Activated naive CD4-positive, alpha-beta T cell treated with anti-CD3 and anti-CD28 coated beads, Interleukin-2, amount 10 ng/mL, durations not matched to agents 7 days and 5 days (primary cell): ENCODE measurements around the gene PLXNA2.

Experiments
- CTCF ChIA-PET: fragments of 350-600 bp; sonication (Branson Sonifier 250); formaldehyde crosslinking; loops from one replicate; lab custom pipeline; 2021; ENCODE audit warnings: antibody characterized with exemption; lab: Charles Lee
- DNase-seq: peaks from one replicate; pipeline ENCODE4 v3.0.0-alpha.2; 2020
- H3K27ac Mint-ChIP-seq: one replicate; pipeline ENCODE4 v1.8.0; 2021; ENCODE audit warnings: mild to moderate bottlenecking, moderate library complexity, mixed read lengths
- H3K27me3 Mint-ChIP-seq: one replicate; pipeline ENCODE4 v1.8.0; 2021; ENCODE audit warnings: mild to moderate bottlenecking, mixed read lengths
- H3K36me3 Mint-ChIP-seq: one replicate; pipeline ENCODE4 v1.8.0; 2021; ENCODE audit warnings: mixed read lengths
- H3K4me1 Mint-ChIP-seq: one replicate; pipeline ENCODE4 v1.8.0; 2021; ENCODE audit warnings: mixed read lengths
- H3K4me3 Mint-ChIP-seq: one replicate; pipeline ENCODE4 v1.8.0; 2021; ENCODE audit warnings: mild to moderate bottlenecking, moderate library complexity, mixed read lengths
- H3K9me3 Mint-ChIP-seq: one replicate; pipeline ENCODE4 v1.8.0; 2021; ENCODE audit warnings: mixed read lengths

PLXNA2 gene

DNA sequence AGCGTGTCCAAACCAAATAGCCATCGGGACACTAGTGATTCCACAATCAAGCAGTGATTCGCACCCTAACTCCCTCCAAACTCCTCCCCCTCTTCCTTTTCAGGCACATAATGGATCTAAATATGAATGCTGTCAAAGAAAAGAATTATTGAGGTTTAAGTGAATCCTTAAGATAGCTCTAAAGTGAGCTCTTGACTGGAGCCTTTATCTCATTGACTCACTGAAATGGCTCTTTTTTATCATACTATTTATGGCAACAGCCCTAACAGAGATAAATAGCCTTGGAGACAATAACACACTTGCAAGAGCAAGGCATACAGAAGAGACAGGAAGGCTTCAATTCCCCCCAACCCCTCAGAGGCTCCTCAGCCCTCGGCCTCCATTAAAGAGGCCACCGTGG lies 143.3 kb downstream of the PLXNA2 start:
- Mint-ChIP-seq H3K27ac (no peak overlapping the region), H3K9me3 (no peaks in the 10 kb centered on the region), H3K4me1 (no peaks in the 10 kb centered on the region), H3K4me3 (no peak overlapping the region), H3K27me3 (peaks cover 27% of the 10 kb centered on the region), H3K36me3 (no peaks in the 10 kb centered on the region)
- DNase-seq: no peak
- CTCF ChIA-PET: interaction anchor here (1.1 to 4.2 kb wide), 2 partner anchors 7 to 11 kb away, joined by 3 to 15 read pairs; no protein-coding TSS in a partner anchor

DNA sequence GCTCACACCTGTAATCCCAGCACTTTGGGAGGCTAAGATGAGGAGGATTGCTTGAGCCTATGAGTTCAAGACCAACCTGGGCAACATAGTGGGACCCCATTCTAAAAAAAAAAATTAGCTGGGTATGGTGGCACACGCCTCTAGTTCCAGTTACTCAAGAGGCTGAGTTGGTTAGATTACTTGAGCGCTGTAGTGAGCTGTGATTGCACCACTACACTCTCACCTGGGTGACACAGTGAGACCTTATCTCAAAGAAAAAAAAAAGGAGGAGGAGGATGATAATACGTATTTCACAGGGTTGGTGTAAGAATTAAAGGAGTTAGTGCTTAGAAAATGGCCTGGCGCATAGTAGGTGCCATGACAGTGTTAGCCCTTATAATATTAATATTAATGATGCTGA lies 144.1 kb downstream of the PLXNA2 start:
- no peaks in the 10 kb centered on the region for H3K36me3 Mint-ChIP-seq
- H3K27me3 Mint-ChIP-seq: peaks cover 20% of the 10 kb centered on the region
- no peaks in the 10 kb centered on the region for H3K9me3 Mint-ChIP-seq
- H3K27ac Mint-ChIP-seq: no peak overlapping the region
- H3K4me1 Mint-ChIP-seq: no peaks in the 10 kb centered on the region
- DNase-seq: no peak
- CTCF ChIA-PET: no interaction called here
- H3K4me3 Mint-ChIP-seq: no peak overlapping the region

DNA sequence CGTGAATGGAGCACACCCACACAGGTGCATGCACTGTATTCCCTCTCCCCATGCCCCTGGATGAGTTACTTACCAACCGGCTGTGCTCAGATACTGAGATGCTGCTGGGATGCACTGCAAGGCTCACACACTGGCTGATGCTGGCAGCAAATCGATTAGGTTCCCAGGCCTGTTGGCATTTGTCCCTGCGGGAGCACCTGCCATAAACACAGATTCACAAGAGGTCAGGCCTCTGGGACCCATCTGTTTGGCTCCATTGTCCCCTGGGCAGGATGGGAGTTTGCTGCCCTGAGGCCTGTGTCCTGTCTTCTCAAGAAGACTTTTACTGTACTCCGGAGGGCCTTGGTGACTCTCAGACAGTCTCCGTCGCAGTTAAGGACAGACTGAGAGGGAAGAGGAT lies 145.4 kb downstream of the PLXNA2 start:
- Mint-ChIP-seq H3K9me3 (no peaks in the 10 kb centered on the region), H3K27me3 (peaks cover 18% of the 10 kb centered on the region), H3K4me1 (no peaks in the 10 kb centered on the region), H3K36me3 (no peaks in the 10 kb centered on the region), H3K27ac (no peak overlapping the region), H3K4me3 (no peak overlapping the region)
- DNase-seq: no peak
- CTCF ChIA-PET: no interaction called here

DNA sequence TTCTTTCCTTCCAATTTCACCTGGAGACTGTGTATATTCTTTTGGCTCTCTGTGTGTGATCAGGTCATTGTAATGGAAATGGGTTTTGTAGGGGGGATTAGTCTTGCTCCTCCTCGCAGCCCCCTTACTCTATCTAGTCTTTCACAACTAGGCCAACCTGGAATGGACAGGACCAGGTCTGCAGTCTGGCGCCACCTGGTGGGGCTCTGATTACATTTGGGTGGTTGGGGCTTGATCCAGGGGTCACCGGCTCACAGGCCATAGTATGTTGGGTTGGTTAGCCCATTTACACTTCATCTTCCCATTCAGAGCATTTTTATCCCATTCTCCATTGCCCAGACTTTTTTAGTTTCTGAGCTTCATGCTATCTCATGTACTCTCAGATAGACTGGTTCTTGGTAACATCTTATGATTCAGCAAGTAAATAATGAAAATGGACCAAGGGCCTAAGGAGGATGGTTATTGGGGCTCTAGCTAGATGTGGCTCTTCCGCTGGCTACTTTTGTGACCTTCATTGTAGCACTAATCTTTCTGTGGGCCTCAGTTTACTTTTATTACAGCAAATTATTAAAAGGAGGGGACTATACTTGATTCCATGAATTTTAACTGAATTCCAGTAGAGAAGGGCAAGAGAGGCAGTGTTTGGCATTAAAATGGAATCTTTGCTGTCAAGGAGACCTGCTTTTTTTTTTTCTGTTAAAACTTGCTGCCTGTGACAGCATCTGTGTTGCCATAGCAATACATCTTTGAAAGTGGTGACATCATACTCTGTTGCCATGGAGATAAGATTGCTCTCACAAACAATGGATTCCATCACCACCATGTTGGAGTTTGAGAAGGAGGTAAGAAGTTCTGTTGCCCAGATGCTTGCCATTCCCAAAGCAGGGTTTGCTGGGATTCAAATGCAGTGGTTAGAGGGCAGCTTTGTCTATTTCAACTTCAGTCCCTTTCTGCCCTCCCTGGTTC lies 150.1 kb downstream of the PLXNA2 start:
- Mint-ChIP-seq H3K36me3 (no peaks in the 10 kb centered on the region), H3K4me1 (no peaks in the 10 kb centered on the region), H3K27ac (no peak overlapping the region), H3K27me3 (no peaks in the 10 kb centered on the region), H3K4me3 (no peak overlapping the region), H3K9me3 (no peaks in the 10 kb centered on the region)
- peak; percentile 78 for DNase-seq
- CTCF ChIA-PET: interaction anchor here (0.7 to 6.6 kb wide), 24 partner anchors 8 to 100 kb away, joined by 3 to 136 read pairs (median 4); no protein-coding TSS in a partner anchor

DNA sequence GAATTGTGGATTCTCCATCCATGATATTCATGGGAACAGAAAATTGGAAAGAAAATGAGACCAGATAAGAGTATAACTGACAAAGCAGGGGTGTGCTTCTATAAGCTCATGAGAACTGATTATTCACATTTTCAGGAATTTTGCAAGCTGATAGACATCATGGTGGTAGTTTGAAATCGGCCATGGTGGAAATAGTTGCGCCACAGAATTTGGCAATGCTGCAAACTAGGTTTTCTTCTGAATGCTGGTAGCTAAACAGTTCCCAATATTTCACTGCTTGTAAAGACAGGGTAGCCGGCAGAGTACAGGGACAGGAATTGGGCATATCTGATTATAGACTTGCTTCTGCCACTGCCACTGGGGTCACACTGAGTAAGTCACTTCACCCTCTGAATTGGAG lies 151.1 kb downstream of the PLXNA2 start:
- Mint-ChIP-seq H3K27ac (no peak overlapping the region), H3K27me3 (no peaks in the 10 kb centered on the region), H3K4me3 (no peak overlapping the region), H3K4me1 (no peaks in the 10 kb centered on the region), H3K36me3 (no peaks in the 10 kb centered on the region), H3K9me3 (no peaks in the 10 kb centered on the region)
- CTCF ChIA-PET: interaction anchor here (0.7 to 6.6 kb wide), 17 partner anchors 10 to 208 kb away, joined by 3 to 136 read pairs (median 5); no protein-coding TSS in a partner anchor
- no peak for DNase-seq

DNA sequence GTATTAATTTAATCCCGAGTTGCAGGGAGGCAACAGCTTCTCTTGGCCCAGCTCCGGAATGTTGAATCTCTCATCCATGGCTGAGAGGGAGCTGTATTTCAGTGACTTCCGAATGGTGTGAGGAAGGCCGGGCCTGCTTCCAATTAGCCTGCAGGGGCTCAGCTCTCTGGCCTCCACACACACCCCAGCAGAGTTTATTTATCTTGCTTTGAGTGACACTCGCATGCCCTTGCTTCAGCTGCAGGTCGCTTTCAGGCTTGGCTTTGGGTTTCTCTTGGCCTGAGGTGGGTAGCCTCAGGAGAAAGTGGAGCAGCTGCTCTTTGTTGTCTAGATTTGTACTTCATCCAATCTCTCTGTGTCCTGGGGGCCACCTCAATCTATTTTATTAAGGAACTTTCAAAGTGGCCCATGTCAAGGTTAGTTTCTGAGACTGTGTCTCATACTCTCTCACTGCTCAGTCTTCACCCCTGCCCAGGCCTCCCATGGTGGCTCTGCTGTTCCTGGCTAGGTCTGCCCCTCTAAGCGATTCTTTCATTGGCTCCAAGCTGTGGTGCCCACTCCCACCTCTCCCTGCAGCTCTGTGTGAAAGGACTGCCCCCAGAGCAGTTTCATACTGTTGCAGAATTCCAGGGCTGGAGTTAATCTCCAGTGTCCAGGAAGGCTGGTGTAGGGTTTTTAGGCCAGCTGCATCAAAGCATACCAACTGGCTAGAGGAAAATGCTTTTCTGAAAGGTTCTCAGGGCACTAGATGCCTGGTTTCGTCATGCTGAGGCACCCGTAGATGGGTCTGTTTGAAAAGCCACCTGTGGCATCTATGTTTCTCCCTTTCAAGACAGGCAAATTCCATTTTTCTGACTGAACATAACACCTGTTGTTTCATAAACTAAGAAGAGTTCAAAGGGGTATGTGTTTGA lies 153.5 kb downstream of the PLXNA2 start:
- peaks cover 18% of the 10 kb centered on the region for H3K4me1 Mint-ChIP-seq
- H3K27me3 Mint-ChIP-seq: no peaks in the 10 kb centered on the region
- no peak overlapping the region for H3K4me3 Mint-ChIP-seq
- no peaks in the 10 kb centered on the region for H3K36me3 Mint-ChIP-seq
- no peaks in the 10 kb centered on the region for H3K9me3 Mint-ChIP-seq
- DNase-seq: no peak
- CTCF ChIA-PET: interaction anchor here (1.2 to 2.1 kb wide), 5 partner anchors 67 to 154 kb away, joined by 3 to 6 read pairs (median 4); no protein-coding TSS in a partner anchor
- H3K27ac Mint-ChIP-seq: no peak overlapping the region

DNA sequence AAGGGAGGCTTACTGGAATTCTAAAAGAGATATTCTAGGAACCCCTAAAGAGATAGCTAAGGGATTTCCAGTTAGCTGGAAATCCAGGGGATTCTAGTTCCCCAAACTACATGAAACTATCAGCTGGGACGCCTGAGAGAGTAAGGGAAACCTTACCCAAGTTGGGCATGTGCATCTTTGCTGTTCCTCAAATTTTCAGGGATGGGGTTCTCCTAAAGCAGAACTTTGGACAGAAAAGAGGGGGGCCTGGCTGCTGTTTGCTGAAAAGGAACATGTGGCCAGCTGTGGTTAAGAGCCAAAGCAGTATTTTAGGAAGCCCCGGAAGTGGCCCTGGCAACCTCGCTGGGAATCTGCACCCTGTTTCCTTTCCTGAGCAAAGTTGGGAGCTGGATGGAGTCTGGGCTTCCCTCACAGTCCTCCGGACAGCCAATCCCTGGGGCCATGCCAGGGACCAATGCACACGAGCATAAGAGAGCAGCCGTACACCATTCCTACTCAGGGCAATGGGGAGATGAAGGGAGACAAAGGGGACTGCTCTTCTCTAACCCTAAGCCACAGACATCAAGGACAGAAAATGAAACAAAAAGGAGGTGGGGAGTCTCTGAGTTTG lies 154.3 kb downstream of the PLXNA2 start:
- no peaks in the 10 kb centered on the region for H3K9me3 Mint-ChIP-seq
- H3K4me3 Mint-ChIP-seq: no peak overlapping the region
- peaks cover 19% of the 10 kb centered on the region for H3K4me1 Mint-ChIP-seq
- no peaks in the 10 kb centered on the region for H3K27me3 Mint-ChIP-seq
- CTCF ChIA-PET: interaction anchor here (1.2 to 2.1 kb wide), 5 partner anchors 65 to 155 kb away, joined by 3 to 5 read pairs (median 4); no protein-coding TSS in a partner anchor
- H3K27ac Mint-ChIP-seq: no peak overlapping the region
- no peaks in the 10 kb centered on the region for H3K36me3 Mint-ChIP-seq
- no peak for DNase-seq

DNA sequence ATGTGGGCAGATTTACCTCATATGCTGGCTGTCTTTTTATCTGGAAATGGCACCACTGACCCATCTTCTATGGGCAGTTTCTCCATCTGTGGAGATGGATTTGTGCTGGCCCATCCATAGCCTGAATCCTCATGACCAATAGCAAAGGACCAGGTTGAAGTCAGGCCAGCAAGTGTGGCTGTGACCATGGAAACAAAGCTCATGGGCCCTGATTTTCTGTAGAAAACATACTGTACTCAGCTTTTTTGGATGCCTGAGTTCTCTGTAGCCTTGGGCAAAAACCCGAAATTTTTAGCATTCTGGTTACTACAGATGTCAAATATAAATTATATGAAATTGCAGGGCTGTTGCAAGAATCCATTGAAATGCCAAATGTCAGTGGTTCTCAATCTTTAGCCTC lies 155.0 kb downstream of the PLXNA2 start:
- DNase-seq: no peak
- CTCF ChIA-PET: interaction anchor here (0.6 to 2.1 kb wide), 4 partner anchors 64 to 290 kb away, joined by 3 to 10 read pairs (median 4); no protein-coding TSS in a partner anchor
- Mint-ChIP-seq H3K4me3 (no peak overlapping the region), H3K9me3 (no peaks in the 10 kb centered on the region), H3K36me3 (no peaks in the 10 kb centered on the region), H3K4me1 (peaks cover 19% of the 10 kb centered on the region), H3K27ac (no peak overlapping the region), H3K27me3 (no peaks in the 10 kb centered on the region)

DNA sequence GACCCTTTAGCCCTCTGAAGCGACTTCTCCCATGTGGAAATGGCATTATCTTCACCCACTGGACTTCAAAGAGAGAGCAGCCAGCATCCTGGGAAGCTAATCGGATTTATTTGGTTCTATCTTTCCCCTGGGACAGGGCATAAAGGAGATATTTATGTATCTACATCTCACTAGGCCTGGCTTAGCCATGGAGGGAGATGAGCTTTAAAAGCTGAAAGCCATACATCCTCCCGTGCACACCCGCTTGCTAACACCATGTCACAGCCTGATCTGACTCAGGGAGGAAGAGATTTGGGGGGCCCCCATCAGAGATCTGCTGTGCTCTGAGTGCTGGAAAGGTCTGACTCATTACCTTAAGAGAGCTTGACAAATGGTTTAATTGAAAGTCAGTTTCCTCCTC lies 155.9 kb downstream of the PLXNA2 start:
- H3K9me3 Mint-ChIP-seq: no peaks in the 10 kb centered on the region

DNA sequence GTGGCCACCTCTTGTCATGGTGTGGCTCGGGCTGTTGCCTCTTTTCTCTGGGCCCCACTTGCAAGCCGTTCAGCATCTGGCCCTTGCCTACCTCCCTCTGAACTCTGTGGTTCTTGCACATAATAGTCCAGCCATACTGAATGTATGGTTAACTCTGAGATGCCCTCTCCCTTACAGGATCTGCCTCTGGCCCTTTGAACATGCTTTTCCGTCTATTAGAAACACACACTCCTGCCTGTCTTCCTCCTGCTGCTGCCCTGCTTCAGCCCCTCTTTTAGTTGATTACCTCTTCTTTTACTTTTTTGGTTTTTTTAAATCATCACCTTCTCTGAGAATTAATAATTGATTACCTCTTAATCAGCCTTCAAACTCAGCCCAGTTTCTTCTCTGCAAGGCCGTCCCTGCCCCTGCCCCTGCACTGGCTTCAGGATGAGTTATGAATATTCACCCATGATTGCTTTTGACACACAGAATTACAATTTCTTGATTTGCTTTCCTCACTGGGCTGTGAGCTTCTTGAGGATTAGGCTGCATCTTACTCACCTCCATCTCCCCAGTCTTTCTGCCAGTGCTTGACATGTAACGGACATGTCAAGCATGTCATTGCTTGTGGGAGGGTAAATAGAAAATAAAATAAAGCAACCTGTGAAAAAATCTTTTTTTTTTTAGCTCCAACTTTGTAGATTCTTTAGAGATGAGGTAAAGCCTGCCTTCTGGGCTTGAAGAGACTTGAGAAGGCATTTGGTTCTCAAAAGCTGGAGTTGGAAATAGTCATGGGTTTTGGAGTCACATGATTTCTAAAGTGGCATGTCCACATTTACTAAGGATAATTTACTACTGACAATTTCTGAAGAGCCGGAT lies 158.3 kb downstream of the PLXNA2 start:
- Mint-ChIP-seq H3K4me3 (peak overlapping the region; percentile 67), H3K27ac (peak overlapping the region; percentile 89), H3K4me1 (peaks cover 19% of the 10 kb centered on the region), H3K36me3 (no peaks in the 10 kb centered on the region), H3K27me3 (peaks cover 6% of the 10 kb centered on the region), H3K9me3 (no peaks in the 10 kb centered on the region)
- CTCF ChIA-PET: interaction anchor here (0.7 to 1.5 kb wide), 6 partner anchors 9 to 153 kb away, joined by 3 to 10 read pairs (median 4); no protein-coding TSS in a partner anchor
- no peak for DNase-seq

More for the DNA sequence above, 155.9 kb downstream of the PLXNA2 start:
- Mint-ChIP-seq H3K4me1 (peaks cover 19% of the 10 kb centered on the region), H3K27ac (no peak overlapping the region), H3K36me3 (no peaks in the 10 kb centered on the region), H3K4me3 (no peak overlapping the region), H3K27me3 (no peaks in the 10 kb centered on the region)
- no peak for DNase-seq
- CTCF ChIA-PET: interaction anchor here (0.6 to 1.6 kb wide), 3 partner anchors 64 to 289 kb away, joined by 3 to 10 read pairs (median 4); no protein-coding TSS in a partner anchor

DNA sequence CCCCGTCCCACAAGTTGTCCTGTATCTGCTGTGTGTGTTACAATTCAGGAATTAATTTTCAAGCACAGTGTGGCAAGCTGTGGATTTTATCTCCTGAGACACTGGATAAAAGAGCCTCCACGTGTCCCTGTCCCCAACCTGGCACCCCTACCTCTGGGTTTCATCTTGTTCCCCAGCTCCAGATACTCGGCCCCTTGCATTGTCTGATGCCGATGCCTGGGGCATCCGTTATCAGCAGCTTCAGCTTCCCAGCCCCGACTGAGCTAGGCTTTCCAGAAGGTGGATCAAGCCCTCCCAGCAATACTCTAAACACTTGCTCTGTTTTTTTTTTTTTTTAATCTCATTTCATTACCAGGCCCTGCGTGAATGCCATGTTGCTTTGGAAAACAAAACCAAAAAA lies 159.4 kb downstream of the PLXNA2 start:
- H3K4me1 Mint-ChIP-seq: peaks cover 19% of the 10 kb centered on the region
- peaks cover 6% of the 10 kb centered on the region for H3K27me3 Mint-ChIP-seq
- no peak overlapping the region for H3K4me3 Mint-ChIP-seq
- H3K9me3 Mint-ChIP-seq: no peaks in the 10 kb centered on the region
- no peak overlapping the region for H3K27ac Mint-ChIP-seq
- CTCF ChIA-PET: no interaction called here
- no peaks in the 10 kb centered on the region for H3K36me3 Mint-ChIP-seq
- DNase-seq: no peak

DNA sequence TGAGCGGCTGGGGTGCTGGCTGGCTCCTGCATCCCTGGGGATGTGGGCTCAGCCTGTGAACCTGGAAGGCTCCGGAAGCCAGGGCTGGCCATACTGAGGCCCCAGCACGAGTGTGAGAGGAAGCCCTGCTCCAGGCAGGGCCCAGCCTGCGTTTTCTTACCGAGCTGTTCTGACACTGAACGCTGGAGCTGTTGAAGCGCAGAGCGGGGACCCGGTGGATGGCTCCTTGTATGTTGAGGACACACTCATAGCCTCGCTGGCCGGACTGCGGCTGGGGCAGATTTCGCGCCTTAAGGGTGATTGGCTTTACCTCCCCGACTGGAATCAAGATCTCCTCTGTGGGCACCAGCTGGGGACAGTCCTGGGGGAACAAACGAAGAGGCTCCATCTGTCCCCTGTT lies 160.0 kb downstream of the PLXNA2 start:
- H3K36me3 Mint-ChIP-seq: no peaks in the 10 kb centered on the region
- DNase-seq: no peak
- peaks cover 19% of the 10 kb centered on the region for H3K4me1 Mint-ChIP-seq
- no peaks in the 10 kb centered on the region for H3K9me3 Mint-ChIP-seq
- no peak overlapping the region for H3K27ac Mint-ChIP-seq
- CTCF ChIA-PET: no interaction called here
- H3K4me3 Mint-ChIP-seq: no peak overlapping the region
- H3K27me3 Mint-ChIP-seq: peaks cover 8% of the 10 kb centered on the region

DNA sequence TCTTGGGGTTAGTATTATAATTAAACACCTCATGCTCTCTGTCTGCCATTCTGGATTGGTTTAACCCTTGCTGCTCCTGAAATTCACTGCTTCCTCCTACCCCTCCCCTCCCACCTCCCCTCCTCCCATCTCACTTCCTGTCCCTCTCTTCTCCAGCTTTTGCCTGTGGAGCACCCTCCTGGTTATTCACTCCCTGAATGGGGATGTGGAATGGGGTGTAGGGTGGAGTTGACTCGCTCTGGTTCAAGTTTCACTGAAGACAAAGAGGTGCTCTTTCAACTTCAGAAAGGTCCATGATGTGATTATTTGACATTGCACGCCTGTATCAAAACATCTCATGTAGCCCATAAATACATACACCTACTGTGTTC lies 160.5 kb downstream of the PLXNA2 start:
- H3K27ac Mint-ChIP-seq: no peak overlapping the region
- CTCF ChIA-PET: interaction anchor here (0.9 to 1.1 kb wide), 2 partner anchors 11 to 62 kb away, joined by 3 read pairs; no protein-coding TSS in a partner anchor
- no peaks in the 10 kb centered on the region for H3K36me3 Mint-ChIP-seq
- no peaks in the 10 kb centered on the region for H3K9me3 Mint-ChIP-seq
- no peak for DNase-seq
- H3K27me3 Mint-ChIP-seq: peaks cover 13% of the 10 kb centered on the region
- H3K4me3 Mint-ChIP-seq: no peak overlapping the region
- peaks cover 19% of the 10 kb centered on the region for H3K4me1 Mint-ChIP-seq
